Activated CD4-positive, alpha-beta T cell treated with anti-CD3 and anti-CD28 coated beads, Interleukin-2, amount 10 ng/mL, durations not matched to agents 7 days and 5 days (primary cell): ENCODE results near the gene TFB2M. TPM values are rescaled to one million over a fixed set of nuclear protein-coding genes. Genes with fewer than 3 reads are reported as not detected.
"Not testable (repeated sequence)": the region's sequence is repeated elsewhere in the genome, so short reads cannot be mapped to it uniquely, and the experiment has no call there.

Source experiments
- CTCF ChIA-PET: fragments of 350-600 bp; sonication (Branson Sonifier 250); formaldehyde crosslinking; loops from one replicate; lab custom pipeline; 2021; ENCODE audit warnings: antibody characterized with exemption; lab: Charles Lee
- POLR2A ChIA-PET: fragments of 350-600 bp; sonication (Branson Sonifier 250); formaldehyde crosslinking; loops from one replicate; lab custom pipeline; 2021; ENCODE audit warnings: antibody characterized with exemption; lab: Charles Lee
- DNase-seq: peaks from one replicate; pipeline ENCODE4 v3.0.0-alpha.2; 2020
- H3K27ac Mint-ChIP-seq: one replicate; pipeline ENCODE4 v1.8.0; 2021; ENCODE audit warnings: mild to moderate bottlenecking, moderate library complexity, mixed read lengths
- H3K27me3 Mint-ChIP-seq: one replicate; pipeline ENCODE4 v1.8.0; 2021; ENCODE audit warnings: mixed read lengths
- H3K36me3 Mint-ChIP-seq: one replicate; pipeline ENCODE4 v1.8.0; 2021; ENCODE audit warnings: low read depth, mixed read lengths
- H3K4me1 Mint-ChIP-seq: one replicate; pipeline ENCODE4 v1.8.0; 2021; ENCODE audit warnings: mixed read lengths
- H3K4me3 Mint-ChIP-seq: one replicate; pipeline ENCODE4 v1.8.0; 2021; ENCODE audit warnings: mild to moderate bottlenecking, moderate library complexity, mixed read lengths
- H3K9me3 Mint-ChIP-seq: one replicate; pipeline ENCODE4 v1.8.0; 2021; ENCODE audit warnings: mixed read lengths
- total RNA-seq, 2 experiments: library from RNA; stranded (reverse); gene quantifications; one replicate each; pipeline ENCODE4 v1.2.3, GENCODE V29; 2021

Gene TFB2M
- total RNA-seq, 2 experiments from 2014 or later: 9.4 to 10.1 TPM

DNA sequence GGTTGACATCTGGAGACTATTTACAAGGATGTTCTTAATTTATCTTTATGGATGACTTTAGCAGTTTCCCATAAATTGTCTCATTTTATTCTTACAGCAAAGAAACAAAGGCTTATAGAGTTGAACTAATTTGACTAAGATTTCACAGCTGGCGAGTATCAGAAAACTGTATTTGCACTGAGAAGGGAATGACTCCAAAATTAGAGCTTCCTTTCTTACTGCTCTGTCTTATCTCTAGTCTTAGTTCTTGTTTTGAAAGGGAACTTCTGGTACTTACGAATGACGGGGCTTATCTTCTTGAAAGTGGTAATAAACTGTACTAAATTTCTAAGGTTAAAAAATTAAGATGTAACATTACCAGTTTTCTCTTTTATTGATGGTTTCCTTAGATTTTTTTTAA is 13.8 kb upstream of the TFB2M start:
- no peak overlapping the region for H3K4me3 Mint-ChIP-seq
- no peak overlapping the region for H3K27ac Mint-ChIP-seq
- H3K27me3 Mint-ChIP-seq: no peaks in the 10 kb centered on the region
- no peaks in the 10 kb centered on the region for H3K9me3 Mint-ChIP-seq
- peaks cover 40% of the 10 kb centered on the region for H3K4me1 Mint-ChIP-seq
- no peak for DNase-seq
- peaks cover 44% of the 10 kb centered on the region for H3K36me3 Mint-ChIP-seq
- CTCF ChIA-PET: interaction anchor here (1.1 kb wide), 1 partner anchor 27 kb away, joined by 3 read pairs; no protein-coding TSS in a partner anchor
- POLR2A ChIA-PET: no interaction called here

DNA sequence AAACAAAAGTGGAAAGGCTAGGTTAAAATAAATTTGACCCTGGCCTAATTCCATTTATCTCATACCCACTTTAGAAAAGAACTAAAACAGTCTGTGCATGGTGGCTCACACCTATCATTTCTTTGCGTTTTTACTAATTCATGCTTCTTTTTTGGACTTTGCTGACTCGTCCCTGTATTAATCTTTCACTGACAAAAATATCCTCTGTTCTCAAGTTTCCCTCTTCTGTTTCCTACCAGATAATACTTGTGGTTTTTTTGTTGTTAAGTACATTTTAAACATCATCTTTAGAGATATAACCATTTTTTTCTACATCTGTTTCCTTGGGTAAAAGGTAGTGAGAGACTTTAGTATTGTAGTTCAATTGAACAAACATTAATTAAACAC is 11.7 kb upstream of the TFB2M start:
- POLR2A ChIA-PET: no interaction called here
- H3K4me3 Mint-ChIP-seq: peak overlapping the region; percentile 41
- CTCF ChIA-PET: no interaction called here

DNA sequence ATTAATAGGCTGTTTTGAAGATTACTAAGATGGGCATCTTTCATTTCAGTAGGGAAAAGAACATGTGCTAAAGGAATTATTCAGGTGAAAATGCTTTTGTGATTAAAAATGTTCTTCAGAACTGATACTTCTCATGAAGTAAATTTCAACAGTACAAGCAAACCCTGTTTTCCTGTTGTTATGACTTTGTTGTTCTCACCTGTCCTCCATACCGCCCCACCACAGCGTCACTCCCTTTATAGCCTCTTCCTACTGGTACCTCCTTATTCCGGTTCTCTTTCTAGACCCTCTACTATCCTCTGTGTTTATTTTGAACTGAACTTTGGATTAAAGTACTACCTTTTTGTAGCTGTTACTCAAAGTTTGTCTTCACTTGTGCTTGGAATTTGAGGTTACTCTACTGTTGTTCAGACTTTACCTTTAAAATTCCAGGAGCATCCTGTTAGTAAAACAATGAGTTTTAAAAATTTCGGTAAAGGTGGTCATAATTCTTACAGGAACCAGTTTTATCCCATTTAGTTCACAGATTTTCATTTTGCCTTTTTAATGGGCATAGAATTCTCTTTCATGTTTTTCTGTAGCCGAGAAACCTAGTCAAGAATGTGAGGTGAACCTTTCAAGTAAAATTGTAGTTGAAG is 11.1 kb upstream of the TFB2M start:
- no peaks in the 10 kb centered on the region for H3K9me3 Mint-ChIP-seq
- H3K27me3 Mint-ChIP-seq: no peaks in the 10 kb centered on the region
- ChIA-PET POLR2A (no interaction called here), CTCF (no interaction called here)
- no peak for DNase-seq
- H3K27ac Mint-ChIP-seq: peak overlapping the region; percentile 61
- H3K4me3 Mint-ChIP-seq: peak overlapping the region; percentile 41
- peaks cover 46% of the 10 kb centered on the region for H3K4me1 Mint-ChIP-seq
- H3K36me3 Mint-ChIP-seq: peaks cover 34% of the 10 kb centered on the region

More for the DNA sequence above, 11.7 kb upstream of the TFB2M start:
- Mint-ChIP-seq H3K36me3 (peaks cover 38% of the 10 kb centered on the region), H3K9me3 (no peaks in the 10 kb centered on the region), H3K27me3 (no peaks in the 10 kb centered on the region), H3K27ac (peak overlapping the region; percentile 66), H3K4me1 (peaks cover 43% of the 10 kb centered on the region)
- DNase-seq: no peak

DNA sequence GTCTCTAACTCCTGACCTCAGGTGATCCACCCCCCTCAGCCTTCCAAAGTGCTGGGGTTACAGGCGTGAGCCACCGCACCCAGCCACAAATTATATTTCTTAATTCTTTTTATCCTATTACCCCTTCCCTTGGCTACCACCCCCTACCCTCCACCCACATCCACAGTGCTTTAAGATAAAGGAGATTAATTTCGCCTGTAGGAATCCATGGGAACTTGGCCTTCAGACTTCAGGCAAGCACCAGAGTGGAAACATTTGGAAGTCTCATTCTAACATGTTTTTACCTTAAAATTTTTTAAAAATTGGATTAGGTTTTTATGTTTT is 10.6 kb upstream of the TFB2M start:
- CTCF ChIA-PET: no interaction called here
- Mint-ChIP-seq H3K27me3 (no peaks in the 10 kb centered on the region), H3K4me1 (peaks cover 47% of the 10 kb centered on the region), H3K27ac (no peak overlapping the region), H3K36me3 (peaks cover 32% of the 10 kb centered on the region), H3K9me3 (no peaks in the 10 kb centered on the region), H3K4me3 (no peak overlapping the region)
- DNase-seq: no peak
- POLR2A ChIA-PET: no interaction called here

DNA sequence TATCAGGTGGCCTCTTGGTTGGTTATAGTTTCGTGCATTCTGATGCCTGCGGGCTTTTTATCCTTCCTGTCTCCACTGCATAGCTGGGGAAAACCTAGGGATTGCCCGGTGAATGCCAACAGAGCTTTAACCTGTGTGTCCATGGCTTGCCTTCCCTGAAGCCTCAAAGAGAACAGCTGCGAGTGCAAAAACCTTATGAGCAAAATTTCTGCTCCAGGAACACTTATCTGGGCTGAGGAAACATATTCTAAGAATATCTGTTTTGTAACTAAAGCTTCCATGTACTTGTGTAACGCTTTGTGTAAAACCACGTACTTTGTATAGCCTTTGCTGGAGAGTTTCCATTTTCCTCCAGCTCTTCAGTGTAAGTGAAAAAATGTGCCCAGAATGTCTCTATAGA is 7.4 kb upstream of the TFB2M start:
- Mint-ChIP-seq H3K4me1 (peaks cover 59% of the 10 kb centered on the region), H3K36me3 (peaks cover 30% of the 10 kb centered on the region), H3K27me3 (no peaks in the 10 kb centered on the region), H3K9me3 (no peaks in the 10 kb centered on the region), H3K4me3 (no peak overlapping the region), H3K27ac (peak overlapping the region; percentile 33)
- DNase-seq: no peak
- POLR2A ChIA-PET: no interaction called here
- CTCF ChIA-PET: interaction anchor here (0.6 to 1.4 kb wide), 3 partner anchors 12 to 1492 kb away, joined by 3 to 6 read pairs (median 3); no protein-coding TSS in a partner anchor

DNA sequence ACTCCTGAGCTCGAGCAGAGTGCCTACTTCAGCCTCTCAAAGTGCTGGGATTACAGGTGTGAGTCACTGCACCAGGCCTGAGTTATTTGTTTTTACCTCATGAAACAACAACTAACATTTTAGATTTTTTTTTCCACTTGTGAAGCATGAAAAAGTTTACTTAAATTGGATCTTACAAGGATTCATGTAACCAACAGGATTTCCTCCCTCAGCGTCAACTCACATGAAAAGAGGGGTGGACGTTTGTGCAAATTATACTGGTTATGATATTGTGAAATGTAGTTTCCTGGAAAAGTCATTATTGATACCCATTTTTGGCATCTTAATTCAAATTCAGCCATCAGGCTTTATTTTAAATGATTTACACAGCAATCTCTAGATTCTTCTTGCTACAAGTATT is 6.7 kb upstream of the TFB2M start:
- H3K9me3 Mint-ChIP-seq: no peaks in the 10 kb centered on the region
- peak overlapping the region; percentile 19 for H3K4me3 Mint-ChIP-seq
- ChIA-PET POLR2A (no interaction called here), CTCF (interaction anchor here (0.6 to 1.4 kb wide), 2 partner anchors 13 to 1492 kb away, joined by 3 to 6 read pairs; no protein-coding TSS in a partner anchor)
- DNase-seq: no peak
- H3K4me1 Mint-ChIP-seq: peaks cover 63% of the 10 kb centered on the region
- H3K27ac Mint-ChIP-seq: peak overlapping the region; percentile 54
- H3K36me3 Mint-ChIP-seq: peaks cover 30% of the 10 kb centered on the region
- H3K27me3 Mint-ChIP-seq: no peaks in the 10 kb centered on the region

DNA sequence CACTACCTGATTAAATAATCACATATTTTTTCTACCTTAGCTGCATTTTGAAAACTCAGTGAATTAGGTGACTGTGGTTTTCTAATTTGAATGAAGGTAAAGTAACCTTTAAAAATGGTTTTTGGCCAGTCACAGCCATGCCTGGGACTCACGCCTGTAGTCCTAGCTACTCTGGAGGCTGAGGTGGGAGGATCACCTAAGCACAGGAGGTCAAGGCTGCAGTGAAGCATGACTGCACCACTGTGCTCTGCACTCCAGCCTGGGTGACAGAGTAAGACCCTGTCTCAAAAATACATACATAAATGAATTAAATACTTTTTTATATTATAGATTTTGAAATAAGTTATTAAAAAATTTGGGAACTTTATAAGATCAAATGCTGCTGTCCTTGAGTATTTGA is 5.9 kb upstream of the TFB2M start:
- H3K27ac Mint-ChIP-seq: peak overlapping the region; percentile 96
- no peaks in the 10 kb centered on the region for H3K9me3 Mint-ChIP-seq
- peaks cover 28% of the 10 kb centered on the region for H3K36me3 Mint-ChIP-seq
- ChIA-PET CTCF (no interaction called here), POLR2A (no interaction called here)
- H3K27me3 Mint-ChIP-seq: no peaks in the 10 kb centered on the region
- H3K4me3 Mint-ChIP-seq: no peak overlapping the region
- no peak for DNase-seq
- peaks cover 59% of the 10 kb centered on the region for H3K4me1 Mint-ChIP-seq

DNA sequence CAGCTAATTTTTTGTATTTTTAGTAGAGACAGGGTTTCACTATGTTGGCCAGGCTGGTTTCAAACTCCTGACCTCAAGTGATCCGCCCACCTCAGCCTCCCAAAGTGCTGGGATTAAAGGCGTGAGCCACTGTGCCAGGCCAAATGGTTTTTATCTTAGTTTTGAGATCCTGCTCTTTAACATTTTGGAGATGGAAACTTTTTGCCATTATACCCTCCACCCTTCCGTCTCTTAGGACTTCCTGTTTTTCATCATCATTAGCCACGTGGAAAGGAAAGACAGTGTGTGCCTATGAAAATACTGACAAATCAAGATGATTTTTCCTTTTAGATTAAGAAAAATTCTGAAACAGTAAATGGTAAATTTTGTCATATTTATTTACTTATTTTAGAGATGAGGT is 5.2 kb upstream of the TFB2M start:
- Mint-ChIP-seq H3K4me3 (peak overlapping the region; percentile 62), H3K4me1 (peaks cover 58% of the 10 kb centered on the region), H3K36me3 (peaks cover 27% of the 10 kb centered on the region), H3K27ac (peak overlapping the region; percentile 96)
- H3K27me3 Mint-ChIP-seq, POLR2A ChIA-PET, H3K9me3 Mint-ChIP-seq, DNase-seq: not testable (repeated sequence)
- CTCF ChIA-PET: interaction anchor here (1.4 kb wide), 1 partner anchor 11 kb away, joined by 3 read pairs; no protein-coding TSS in a partner anchor

DNA sequence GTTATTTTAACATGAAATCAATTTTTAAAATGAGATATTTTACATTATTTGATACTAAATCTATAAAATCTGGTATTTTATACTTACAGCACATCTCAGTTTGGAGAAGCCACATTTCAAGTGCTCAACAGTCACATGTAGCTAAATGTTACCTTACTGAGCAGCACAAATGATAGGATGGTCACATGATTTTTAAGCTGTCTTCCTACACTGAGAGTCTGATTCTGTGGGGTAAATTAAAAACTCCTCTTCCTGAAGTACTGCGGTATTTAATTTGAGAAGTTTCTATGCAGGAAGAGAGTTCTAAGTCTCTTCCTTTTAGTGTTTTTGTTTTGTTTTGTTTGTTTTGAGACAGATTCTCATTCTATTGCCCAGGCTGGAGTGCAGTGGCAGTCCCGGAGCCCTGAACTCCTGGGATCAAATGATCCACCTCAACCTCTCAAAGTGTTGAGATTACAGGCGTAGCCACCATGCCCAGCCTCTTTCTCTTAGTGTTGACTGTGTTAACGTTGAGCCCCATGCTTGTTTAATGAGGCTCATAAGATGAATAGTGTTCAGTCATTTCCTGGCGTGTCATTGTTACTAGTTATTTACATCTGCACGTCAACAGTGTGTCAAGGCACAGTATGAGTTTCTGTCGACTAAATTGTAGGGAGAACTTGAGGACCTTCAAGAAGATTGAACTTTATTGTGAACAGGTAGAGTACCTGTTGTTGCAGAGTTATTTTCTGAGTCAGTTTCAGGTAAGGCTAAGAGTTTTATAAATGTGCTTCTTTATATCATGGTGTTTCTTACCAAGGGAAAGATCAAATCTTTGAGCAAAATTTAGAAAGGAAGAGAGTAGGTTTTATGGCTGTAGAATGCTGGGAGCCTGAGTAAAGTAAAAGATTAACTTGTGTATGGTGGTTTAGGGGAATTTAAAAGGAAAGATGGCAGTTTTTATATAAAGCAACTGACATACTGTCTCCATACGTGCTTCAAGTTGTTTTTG is 3.5 kb upstream of the TFB2M start:
- Mint-ChIP-seq H3K36me3 (peaks cover 21% of the 10 kb centered on the region), H3K27me3 (no peaks in the 10 kb centered on the region), H3K9me3 (no peaks in the 10 kb centered on the region), H3K27ac (peak overlapping the region; percentile 96), H3K4me3 (peak overlapping the region; percentile 69), H3K4me1 (peaks cover 60% of the 10 kb centered on the region)
- peak; percentile 53 for DNase-seq
- ChIA-PET POLR2A (no interaction called here), CTCF (no interaction called here)

DNA sequence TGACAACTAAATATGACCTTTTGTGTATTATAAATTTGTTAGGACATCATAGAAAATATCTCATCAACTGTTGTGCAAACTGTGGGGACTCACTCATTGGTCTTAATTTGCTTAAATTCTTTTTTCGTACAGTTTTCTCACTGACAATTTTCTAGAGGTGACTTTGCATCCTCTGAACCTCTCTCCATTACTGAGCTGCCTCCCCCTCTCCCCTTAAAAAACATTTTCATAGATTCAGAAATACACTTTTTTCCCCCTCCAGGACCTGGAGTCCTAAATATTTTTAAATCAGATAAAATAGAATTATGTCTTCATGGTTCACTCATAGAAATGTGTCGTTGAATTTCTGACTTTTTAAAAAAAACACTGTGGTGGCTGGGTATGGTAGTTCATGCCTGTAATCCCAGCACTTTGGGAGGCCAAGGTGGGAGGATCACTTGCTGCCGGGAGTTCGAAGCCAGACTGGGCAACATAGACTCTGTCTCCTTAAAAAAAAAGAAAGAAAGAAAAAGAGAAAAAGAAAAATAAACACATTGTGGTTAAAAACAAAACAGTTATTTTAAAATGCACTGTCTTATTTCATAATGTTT is 1.7 kb upstream of the TFB2M start:
- Mint-ChIP-seq H3K9me3 (no peaks in the 10 kb centered on the region), H3K27me3 (no peaks in the 10 kb centered on the region), H3K4me3 (peak overlapping the region; percentile 97), H3K4me1 (peaks cover 57% of the 10 kb centered on the region), H3K27ac (peak overlapping the region; percentile 98), H3K36me3 (peaks cover 15% of the 10 kb centered on the region)
- POLR2A ChIA-PET: no interaction called here
- no peak for DNase-seq
- CTCF ChIA-PET: no interaction called here

DNA sequence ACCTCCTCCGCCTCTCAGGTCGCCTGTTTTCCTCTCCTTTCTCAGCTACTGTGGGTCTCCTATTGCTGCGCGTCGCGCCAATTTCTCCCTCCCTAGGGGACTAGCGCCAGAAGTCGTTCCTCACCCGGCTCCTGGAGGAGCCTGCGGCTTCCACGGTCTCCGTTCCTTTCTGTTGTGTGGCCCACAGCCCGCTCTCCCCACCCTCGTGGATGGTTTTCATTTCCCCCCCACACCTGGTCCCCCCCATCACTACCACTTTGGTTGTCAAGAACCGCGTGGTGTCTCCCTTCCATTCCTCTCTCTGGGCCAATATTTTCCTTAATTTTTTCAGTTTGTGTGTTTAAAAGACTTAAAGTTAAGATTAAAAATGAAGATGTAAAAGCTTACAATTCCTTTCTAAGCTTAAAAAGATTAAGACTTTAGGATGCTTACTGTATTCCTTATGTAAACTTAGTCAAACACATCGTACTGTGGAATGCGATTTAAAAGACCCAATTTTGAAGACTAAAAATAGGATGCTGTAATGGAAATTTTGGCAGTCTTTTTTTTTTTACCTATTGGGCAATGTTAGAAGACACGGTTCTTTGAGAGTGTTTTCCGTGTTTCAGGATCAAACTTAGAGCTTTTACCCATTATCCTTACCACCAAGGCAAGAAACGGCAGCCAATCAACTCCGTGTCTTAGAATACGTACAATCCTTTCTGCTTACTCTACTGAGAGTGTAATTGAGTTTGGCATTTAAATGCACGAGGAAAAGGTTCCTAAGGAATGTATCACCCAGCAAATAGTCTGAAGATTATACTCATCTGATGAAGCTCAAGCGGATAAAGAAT is 968 bp upstream of the TFB2M start:
- POLR2A ChIA-PET: interaction anchor here (0.7 kb wide), 1 partner anchor 42 kb away, joined by 6 read pairs; no protein-coding TSS in a partner anchor
- CTCF ChIA-PET: interaction anchor here (0.5 to 0.6 kb wide), 2 partner anchors 7 to 95 kb away, joined by 3 to 4 read pairs; no protein-coding TSS in a partner anchor
- H3K27me3 Mint-ChIP-seq: no peaks in the 10 kb centered on the region
- peak overlapping the region; percentile 97 for H3K4me3 Mint-ChIP-seq
- H3K36me3 Mint-ChIP-seq: peaks cover 14% of the 10 kb centered on the region
- H3K9me3 Mint-ChIP-seq: no peaks in the 10 kb centered on the region
- DNase-seq: peak; percentile 19
- H3K27ac Mint-ChIP-seq: peak overlapping the region; percentile 98
- peaks cover 53% of the 10 kb centered on the region for H3K4me1 Mint-ChIP-seq

DNA sequence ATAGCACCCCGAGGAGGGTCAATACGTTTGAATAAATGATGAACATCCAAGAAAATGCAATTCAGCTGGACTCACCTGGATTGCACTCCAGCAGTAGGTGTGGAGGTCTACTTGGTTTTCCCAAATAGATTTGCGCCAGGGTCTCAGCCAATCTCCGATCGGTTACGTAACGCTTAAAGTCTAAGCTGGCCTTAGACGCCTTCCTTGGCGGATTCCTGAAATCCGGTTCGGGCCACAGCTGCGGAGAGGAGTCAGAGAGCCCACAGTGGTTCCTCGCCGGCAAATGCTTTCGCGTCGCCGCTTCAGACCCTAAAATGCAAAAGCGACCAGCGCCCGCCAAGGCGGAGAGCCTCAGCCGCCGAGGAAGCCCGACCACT is 322 bp downstream of the TFB2M start:
- DNase-seq: no peak
- peaks cover 43% of the 10 kb centered on the region for H3K4me1 Mint-ChIP-seq
- peak overlapping the region; percentile 97 for H3K4me3 Mint-ChIP-seq
- ChIA-PET POLR2A (no interaction called here), CTCF (interaction anchor here (1.2 kb wide), 1 partner anchor 124 kb away, joined by 5 read pairs; no protein-coding TSS in a partner anchor)
- H3K27ac Mint-ChIP-seq: peak overlapping the region; percentile 98
- peaks cover 12% of the 10 kb centered on the region for H3K36me3 Mint-ChIP-seq
- no peaks in the 10 kb centered on the region for H3K27me3 Mint-ChIP-seq
- H3K9me3 Mint-ChIP-seq: no peaks in the 10 kb centered on the region
